GM23338 (cell line): ENCODE data around the gene CACTIN. TPM values are rescaled to one million over a fixed set of nuclear protein-coding genes. Genes with fewer than 3 reads are reported as not detected.
A peak's percentile ranks its signal among the peaks of the same experiment; 100 is the strongest.

Source experiments
- ATAC-seq: fragments of 200-7000 bp; cut with Tn5 transposase; 3 replicates; pipeline ENCODE4 v1.9.1; 2020
- DNase-seq: peaks from one replicate; pipeline ENCODE4 v3.0.0-alpha.2; 2015; ENCODE audit warnings: low spot score
- H2AFZ ChIP-seq: fragments of 200-600 bp; sonication (generic); 2 replicates; pipeline ENCODE4 v1.8.0; 2016; ENCODE audit warnings: antibody characterized with exemption, mild to moderate bottlenecking, moderate library complexity
- H3F3A ChIP-seq: fragments of 200-600 bp; sonication (generic); replicated peaks from 2 replicates; pipeline ENCODE4 v1.8.0; 2017; ENCODE audit warnings: antibody characterized with exemption, mixed run types, low read depth
- H3K27ac ChIP-seq: fragments of 200-600 bp; sonication (generic); 2 replicates; pipeline ENCODE4 v1.6.1; 2016; ENCODE audit warnings: low read depth
- H3K27me3 ChIP-seq: fragments of 200-600 bp; sonication (generic); 2 replicates; pipeline ENCODE4 v1.8.0; 2016; ENCODE audit warnings: mild to moderate bottlenecking, mixed run types, moderate library complexity; ENCODE audit not compliant: insufficient read depth
- H3K36me3 ChIP-seq: fragments of 200-600 bp; sonication (generic); 2 replicates; pipeline ENCODE4 v1.8.0; 2016; ENCODE audit warnings: mild to moderate bottlenecking; ENCODE audit not compliant: insufficient read depth
- H3K4me1 ChIP-seq: fragments of 200-600 bp; sonication (generic); 2 replicates; pipeline ENCODE4 v1.8.0; 2016; ENCODE audit warnings: mild to moderate bottlenecking, moderate library complexity; ENCODE audit not compliant: insufficient read depth
- H3K4me2 ChIP-seq: fragments of 200-600 bp; sonication (generic); 2 replicates; pipeline ENCODE4 v1.7.1; 2017; ENCODE audit warnings: mixed run types
- H3K4me3 ChIP-seq: fragments of 200-600 bp; sonication (generic); 2 replicates; pipeline ENCODE4 v1.6.1; 2016; ENCODE audit warnings: mixed run types
- H3K79me2 ChIP-seq: fragments of 200-600 bp; sonication (generic); replicated peaks from 2 replicates; pipeline ENCODE4 v1.8.0; 2017; ENCODE audit warnings: mild to moderate bottlenecking; ENCODE audit not compliant: insufficient read depth
- H3K9me2 ChIP-seq: fragments of 200-600 bp; sonication (generic); 2 replicates; pipeline ENCODE4 v1.8.0; 2017; ENCODE audit not compliant: insufficient read depth
- H4K20me1 ChIP-seq: fragments of 200-600 bp; sonication (generic); replicated peaks from 2 replicates; pipeline ENCODE4 v1.8.0; 2017; ENCODE audit warnings: mild to moderate bottlenecking; ENCODE audit not compliant: insufficient read depth
- H3K27ac Mint-ChIP-seq: 2 replicates; pipeline ENCODE4 v1.8.0; 2020; ENCODE audit warnings: inconsistent platforms, mild to moderate bottlenecking, moderate library complexity, mixed read lengths
- H3K27me3 Mint-ChIP-seq: 3 replicates; pipeline ENCODE4 v1.8.0; 2022; ENCODE audit warnings: low read depth, mild to moderate bottlenecking, moderate library complexity, mixed read lengths, inconsistent platforms; ENCODE audit not compliant: insufficient read depth, poor library complexity
- H3K36me3 Mint-ChIP-seq: 3 replicates; pipeline ENCODE4 v1.8.0; 2021; ENCODE audit warnings: low read depth, mild to moderate bottlenecking, inconsistent platforms, moderate library complexity, mixed read lengths
- H3K4me1 Mint-ChIP-seq: 3 replicates; pipeline ENCODE4 v1.8.0; 2020; ENCODE audit warnings: mild to moderate bottlenecking, inconsistent platforms, mixed read lengths
- H3K4me3 Mint-ChIP-seq: 3 replicates; pipeline ENCODE4 v1.8.0; 2021; ENCODE audit warnings: moderate library complexity, mild to moderate bottlenecking, inconsistent platforms, mixed read lengths
- H3K9me3 Mint-ChIP-seq: 3 replicates; pipeline ENCODE4 v1.8.0; 2020; ENCODE audit warnings: moderate library complexity, mild to moderate bottlenecking, inconsistent platforms, mixed read lengths
- CREB1 ChIP-seq: fragments of 250-450 bp; sonication (Bioruptor Pico); IDR thresholded peaks from 2 replicates; pipeline ENCODE4 v1.5.0; 2020; ENCODE audit warnings: low read depth, mild to moderate bottlenecking, moderate library complexity
- EZH2 ChIP-seq: fragments of 200-600 bp; sonication (generic); IDR thresholded peaks from one replicate; pipeline ENCODE4 v1.8.0; 2017; ENCODE audit warnings: antibody characterized with exemption, mild to moderate bottlenecking, low read depth; ENCODE audit not compliant: unreplicated experiment
- JUNB ChIP-seq: IDR thresholded peaks from one replicate; pipeline ENCODE4 v1.6.1; 2016; ENCODE audit warnings: antibody characterized with exemption; ENCODE audit not compliant: unreplicated experiment
- NANOG ChIP-seq: IDR thresholded peaks from 2 replicates; pipeline ENCODE4 v1.6.1; 2016; ENCODE audit warnings: antibody characterized with exemption, borderline replicate concordance
- STAT1 ChIP-seq: IDR thresholded peaks from one replicate; pipeline ENCODE4 v1.6.1; 2016; ENCODE audit warnings: antibody characterized with exemption; ENCODE audit not compliant: unreplicated experiment
- ZNF114 ChIP-seq: fragments of 250-450 bp; sonication (Bioruptor Pico); IDR thresholded peaks from 2 replicates; pipeline ENCODE4 v1.5.0; 2020; ENCODE audit warnings: mild to moderate bottlenecking, moderate library complexity
- polyA plus RNA-seq: library from polyadenylated mRNA; unstranded; fragments of >200 nt; fragmentation: Nextera tagmentation; extraction: Ambion mirVana; gene quantifications from 2 replicates; pipeline ENCODE4 v1.2.1, GENCODE V29; 2016
- total RNA-seq: library from RNA; depleted of rRNA; stranded (reverse); fragments of >200 nt; shearing (Covaris generic); gene quantifications from 2 replicates; pipeline ENCODE4 v1.2.3, GENCODE V29; 2014
- TF ChIP-seq, protein P1 (sequence below), 2 experiments: fragments of 200-600 bp in 1 of 2; sonication (generic) in 1 of 2; conservative IDR thresholded peaks; 2 replicates each; pipeline versions ENCODE4 v1.5.1 to v1.6.1; 2016 to 2017; ENCODE audit warnings: antibody characterized with exemption in 2 of 2, low read depth in 2 of 2, mild to moderate bottlenecking in 2 of 2, moderate library complexity in 1 of 2
- TF ChIP-seq, protein P2 (sequence below): IDR thresholded peaks from 2 replicates; pipeline ENCODE4 v1.6.1; 2016; ENCODE audit warnings: antibody characterized with exemption

The CACTIN gene
- total and polyA plus RNA-seq, 2 experiments from 2014 or later = 14.3 to 47.4 TPM

DNA sequence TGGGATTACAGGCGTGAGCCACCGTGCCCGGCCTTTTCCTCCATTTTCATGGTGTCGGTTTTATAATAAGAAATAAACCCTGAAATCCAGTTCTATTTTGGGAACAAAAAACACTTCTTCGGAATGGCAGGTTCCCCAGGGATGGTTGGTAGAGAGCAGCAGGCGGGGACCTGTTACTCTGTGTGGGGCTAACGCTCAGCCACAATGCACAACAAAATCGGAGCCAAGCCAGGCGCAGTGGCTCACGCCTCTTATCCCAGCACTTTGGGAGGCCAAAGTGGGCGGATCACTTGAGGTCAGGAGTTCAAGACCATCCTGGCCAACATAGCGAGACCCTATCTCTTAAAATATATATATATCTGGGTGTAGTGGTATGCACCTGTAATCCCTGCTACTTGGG is 25.6 kb downstream of the CACTIN start:
- Mint-ChIP-seq H3K27ac (no peak overlapping the region), H3K36me3 (no peaks in the 10 kb centered on the region), H3K9me3 (no peaks in the 10 kb centered on the region; the same call in 2 of the 3 replicates), H3K27me3 (peaks cover 10% of the 10 kb centered on the region), H3K4me3 (no peak overlapping the region), H3K4me1 (no peaks in the 10 kb centered on the region)
- no peak overlapping the region for H2AFZ ChIP-seq
- H3F3A ChIP-seq = no peaks in the 10 kb centered on the region
- H3K36me3 ChIP-seq = no peaks in the 10 kb centered on the region
- DNase-seq (no peak), ATAC-seq (no peak)
- H3K27ac ChIP-seq = no peak overlapping the region
- no peaks in the 10 kb centered on the region for H3K9me2 ChIP-seq
- no peak overlapping the region for H3K4me3 ChIP-seq
- peaks cover 2% of the 10 kb centered on the region; the same call in 1 of the 2 replicates for H3K4me1 ChIP-seq
- TF ChIP-seq EZH2 = no peak
- no peaks in the 10 kb centered on the region for H3K79me2 ChIP-seq
- no peaks in the 10 kb centered on the region for H4K20me1 ChIP-seq
- peaks cover 9% of the 10 kb centered on the region for H3K27me3 ChIP-seq
- H3K4me2 ChIP-seq = no peak overlapping the region

DNA sequence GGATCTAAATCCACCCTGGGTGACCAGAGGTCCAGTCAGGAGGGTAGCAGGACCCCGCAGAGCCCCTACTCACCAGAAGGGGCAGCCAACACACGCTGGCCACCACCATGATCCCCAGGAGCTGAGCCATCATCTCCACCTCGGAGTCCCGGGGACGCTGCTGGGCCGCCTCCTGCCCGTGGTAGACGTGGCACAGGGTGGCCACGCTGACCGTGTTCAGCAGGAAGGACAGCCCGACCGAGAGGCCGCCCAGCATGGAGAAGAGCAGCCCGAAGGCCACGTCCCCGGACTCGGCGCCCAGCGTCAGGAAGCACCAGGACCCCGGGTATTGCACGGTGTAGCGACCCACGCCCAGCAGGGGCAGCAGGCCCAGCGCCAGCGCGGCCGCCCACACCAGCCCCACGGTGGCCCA is 26.8 kb downstream of the CACTIN start:
- H3K27ac Mint-ChIP-seq = no peak overlapping the region
- Histone ChIP-seq H3K27me3 (no peaks in the 10 kb centered on the region), H3K4me2 (no peak overlapping the region), H3F3A (no peaks in the 10 kb centered on the region), H3K36me3 (no peaks in the 10 kb centered on the region), H3K4me1 (no peaks in the 10 kb centered on the region), H2AFZ (no peak overlapping the region), H3K79me2 (no peaks in the 10 kb centered on the region), H4K20me1 (no peaks in the 10 kb centered on the region), H3K4me3 (no peak overlapping the region), H3K9me2 (no peaks in the 10 kb centered on the region), H3K27ac (no peak overlapping the region)
- no peak for TF ChIP-seq STAT1
- TF ChIP-seq ZNF114 (CRISPR knock-in tag) = no peak
- no peak for TF ChIP-seq JUNB
- TF ChIP-seq, protein P1, sequence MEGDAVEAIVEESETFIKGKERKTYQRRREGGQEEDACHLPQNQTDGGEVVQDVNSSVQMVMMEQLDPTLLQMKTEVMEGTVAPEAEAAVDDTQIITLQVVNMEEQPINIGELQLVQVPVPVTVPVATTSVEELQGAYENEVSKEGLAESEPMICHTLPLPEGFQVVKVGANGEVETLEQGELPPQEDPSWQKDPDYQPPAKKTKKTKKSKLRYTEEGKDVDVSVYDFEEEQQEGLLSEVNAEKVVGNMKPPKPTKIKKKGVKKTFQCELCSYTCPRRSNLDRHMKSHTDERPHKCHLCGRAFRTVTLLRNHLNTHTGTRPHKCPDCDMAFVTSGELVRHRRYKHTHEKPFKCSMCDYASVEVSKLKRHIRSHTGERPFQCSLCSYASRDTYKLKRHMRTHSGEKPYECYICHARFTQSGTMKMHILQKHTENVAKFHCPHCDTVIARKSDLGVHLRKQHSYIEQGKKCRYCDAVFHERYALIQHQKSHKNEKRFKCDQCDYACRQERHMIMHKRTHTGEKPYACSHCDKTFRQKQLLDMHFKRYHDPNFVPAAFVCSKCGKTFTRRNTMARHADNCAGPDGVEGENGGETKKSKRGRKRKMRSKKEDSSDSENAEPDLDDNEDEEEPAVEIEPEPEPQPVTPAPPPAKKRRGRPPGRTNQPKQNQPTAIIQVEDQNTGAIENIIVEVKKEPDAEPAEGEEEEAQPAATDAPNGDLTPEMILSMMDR (conservative IDR thresholded peaks at IDR 0.05; ENCODE audit: low read depth in 2 of 2) = peak; percentile 60 to 68
- H3K27me3 Mint-ChIP-seq = peaks cover 10% of the 10 kb centered on the region
- DNase-seq = peak; percentile 78
- no peaks in the 10 kb centered on the region for H3K4me1 Mint-ChIP-seq
- no peak overlapping the region for H3K4me3 Mint-ChIP-seq
- ATAC-seq = peak; percentile 93
- no peaks in the 10 kb centered on the region for H3K36me3 Mint-ChIP-seq
- H3K9me3 Mint-ChIP-seq = no peaks in the 10 kb centered on the region; the same call in 2 of the 3 replicates

DNA sequence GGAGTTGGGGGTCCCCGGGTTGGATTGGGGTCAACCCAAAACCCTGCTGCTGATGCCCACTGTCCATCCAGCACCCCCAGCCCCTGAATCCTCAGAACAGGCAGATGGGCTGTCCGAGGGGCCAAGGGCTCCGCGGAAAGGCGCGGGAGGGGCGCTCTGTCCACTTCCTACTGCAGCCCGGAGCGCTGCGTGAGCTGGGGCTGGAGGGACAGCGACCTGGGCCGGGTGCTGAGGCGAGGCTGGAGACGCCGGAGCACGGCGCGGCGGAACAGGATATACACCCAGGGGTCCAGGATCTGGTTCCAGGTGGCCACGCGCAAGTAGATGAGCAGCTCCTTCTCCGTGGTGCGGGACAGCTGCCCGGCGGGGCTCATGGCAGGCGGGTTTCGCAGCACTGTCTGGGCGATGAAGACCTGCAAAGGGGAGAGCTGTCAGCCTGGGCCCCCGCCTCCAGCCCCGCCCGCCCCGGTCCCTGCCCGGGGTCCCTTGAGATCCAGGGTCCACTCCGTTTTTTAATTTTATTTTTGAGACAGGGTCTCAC is 31.0 kb downstream of the CACTIN start:
- H3F3A ChIP-seq = peaks cover 5% of the 10 kb centered on the region; the same call in 1 of the 2 replicates
- H3K4me1 ChIP-seq = no peaks in the 10 kb centered on the region
- H3K4me1 Mint-ChIP-seq = no peaks in the 10 kb centered on the region
- no peaks in the 10 kb centered on the region for H4K20me1 ChIP-seq
- H3K9me2 ChIP-seq = no peaks in the 10 kb centered on the region
- H3K27me3 Mint-ChIP-seq = peaks cover 8% of the 10 kb centered on the region
- H3K9me3 Mint-ChIP-seq = peaks cover 12% of the 10 kb centered on the region
- no peak overlapping the region for H3K4me3 ChIP-seq
- peaks cover 7% of the 10 kb centered on the region; the same call in 1 of the 2 replicates for H3K27me3 ChIP-seq
- no peak overlapping the region for H3K27ac ChIP-seq
- H3K36me3 ChIP-seq = no peaks in the 10 kb centered on the region
- no peak overlapping the region for H3K4me3 Mint-ChIP-seq
- no peak overlapping the region for H3K27ac Mint-ChIP-seq
- no peaks in the 10 kb centered on the region for H3K79me2 ChIP-seq
- no peak for ATAC-seq
- DNase-seq = no peak
- no peak overlapping the region for H3K4me2 ChIP-seq
- H2AFZ ChIP-seq = no peak overlapping the region
- no peaks in the 10 kb centered on the region; the same call in 2 of the 3 replicates for H3K36me3 Mint-ChIP-seq
- TF ChIP-seq, protein P2, sequence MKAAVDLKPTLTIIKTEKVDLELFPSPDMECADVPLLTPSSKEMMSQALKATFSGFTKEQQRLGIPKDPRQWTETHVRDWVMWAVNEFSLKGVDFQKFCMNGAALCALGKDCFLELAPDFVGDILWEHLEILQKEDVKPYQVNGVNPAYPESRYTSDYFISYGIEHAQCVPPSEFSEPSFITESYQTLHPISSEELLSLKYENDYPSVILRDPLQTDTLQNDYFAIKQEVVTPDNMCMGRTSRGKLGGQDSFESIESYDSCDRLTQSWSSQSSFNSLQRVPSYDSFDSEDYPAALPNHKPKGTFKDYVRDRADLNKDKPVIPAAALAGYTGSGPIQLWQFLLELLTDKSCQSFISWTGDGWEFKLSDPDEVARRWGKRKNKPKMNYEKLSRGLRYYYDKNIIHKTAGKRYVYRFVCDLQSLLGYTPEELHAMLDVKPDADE = no peak
- no peak for TF ChIP-seq NANOG
- no peak for TF ChIP-seq CREB1 (CRISPR knock-in tag)
- TF ChIP-seq STAT1 = no peak
- TF ChIP-seq ZNF114 (CRISPR knock-in tag) = no peak
